NT2/D1 (cell line): ENCODE data around the gene CAPG.

Experiments
- SUZ12 ChIP-seq: IDR thresholded peaks from 2 replicates; pipeline ENCODE4 v1.6.1; 2011; ENCODE audit not compliant: insufficient read length, insufficient read depth; ENCODE audit errors: extremely low read depth
- YY1 ChIP-seq: IDR thresholded peaks from 2 replicates; pipeline ENCODE4 v1.6.1; 2011; ENCODE audit not compliant: insufficient read length, insufficient read depth
- ZNF274 ChIP-seq: IDR thresholded peaks from 2 replicates; pipeline ENCODE4 v1.6.1; 2011; ENCODE audit warnings: mild to moderate bottlenecking, low read depth, low read length

DNA sequence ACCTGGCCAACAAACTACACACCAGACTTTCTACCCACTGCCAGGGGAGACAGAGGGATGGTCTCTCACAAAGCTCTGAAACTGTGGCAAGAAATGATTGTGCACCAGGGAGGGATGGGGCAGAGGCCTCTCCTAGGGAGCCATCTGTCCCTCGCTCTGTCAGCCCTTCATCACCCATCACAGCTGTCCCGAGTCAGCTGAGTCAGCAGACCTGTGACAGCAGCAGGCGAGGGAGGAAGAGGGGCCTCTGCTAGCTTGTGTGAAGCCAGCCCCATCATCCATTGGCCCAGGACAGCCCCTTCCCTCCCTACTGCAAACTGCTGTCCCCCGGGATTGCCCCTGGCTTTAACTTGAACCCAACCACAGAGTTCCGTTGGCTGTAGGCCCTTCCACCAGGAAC, 13.4 kb upstream of the CAPG start:
- TF ChIP-seq YY1 = no peak
- no peak for TF ChIP-seq ZNF274
- TF ChIP-seq SUZ12 = no peak
